Measurements from ENCODE around the gene ARMC6.
A peak's percentile ranks its signal among the peaks of the same experiment; 100 is the strongest.

The ARMC6 gene

GRCh38 chr19:18995804-18996241 lies 37.6 kb upstream of the ARMC6 start:
- H3K27me3 ChIP-seq (ENCODE audit: insufficient read depth, low read length, poor library complexity): no peaks in the 10 kb centered on the region
- H3K79me2 ChIP-seq (ENCODE audit: insufficient read depth, low read length): no peaks in the 10 kb centered on the region
- peaks cover 92% of the 10 kb centered on the region for H3K36me3 ChIP-seq (ENCODE audit: insufficient read depth, low read length)
- ATAC-seq (ENCODE audit: insufficient read depth, low read depth) (peak; percentile 76), DNase-seq (peak; percentile 52)
- no peak overlapping the region for H3K9ac ChIP-seq (ENCODE audit: low read depth, low read length)
- no peak overlapping the region for H3K4me2 ChIP-seq (ENCODE audit: insufficient read depth, low read length)
- peaks cover 32% of the 10 kb centered on the region; the same call in 1 of the 2 replicates for H4K20me1 ChIP-seq (ENCODE audit: insufficient read depth, low read length)
- H3K9me3 ChIP-seq (ENCODE audit: insufficient read depth, low read length, severe bottlenecking): no peaks in the 10 kb centered on the region
- H3K27ac ChIP-seq (ENCODE audit: low read length): no peak overlapping the region
- no peak overlapping the region for H2AFZ ChIP-seq (ENCODE audit: low read depth, low read length)
- no peak overlapping the region for H3K4me3 ChIP-seq (ENCODE audit: low read depth in 1 of 2, low read length in 2 of 2)
- no peaks in the 10 kb centered on the region for H3K4me1 ChIP-seq (ENCODE audit: insufficient read depth, low read length)
- TF ChIP-seq CTCF (IDR thresholded peaks at IDR 0.05; ENCODE audit: borderline replicate concordance, extremely low read depth, low read length, poor library complexity, severe bottlenecking) (peak; percentile 59), EZH2 (IDR thresholded peaks at IDR 0.05; ENCODE audit: borderline replicate concordance, low read depth, low read length, severe bottlenecking) (no peak)

- Histone ChIP-seq H2AFZ (ENCODE audit: low read depth, low read length) (no peak overlapping the region), H3K4me2 (ENCODE audit: insufficient read depth, low read length) (no peak overlapping the region), H3K9me3 (ENCODE audit: insufficient read depth, low read length, severe bottlenecking) (no peaks in the 10 kb centered on the region), H4K20me1 (ENCODE audit: insufficient read depth, low read length) (peaks cover 28% of the 10 kb centered on the region; the same call in 1 of the 2 replicates), H3K4me1 (ENCODE audit: insufficient read depth, low read length) (no peaks in the 10 kb centered on the region), H3K9ac (ENCODE audit: low read depth, low read length) (no peak overlapping the region), H3K4me3 (ENCODE audit: low read depth in 1 of 2, low read length in 2 of 2) (no peak overlapping the region), H3K36me3 (ENCODE audit: insufficient read depth, low read length) (peaks cover 92% of the 10 kb centered on the region), H3K27me3 (ENCODE audit: insufficient read depth, low read length, poor library complexity) (no peaks in the 10 kb centered on the region), H3K27ac (ENCODE audit: low read length) (no peak overlapping the region), H3K79me2 (ENCODE audit: insufficient read depth, low read length) (no peaks in the 10 kb centered on the region)
- DNase-seq: no peak
- no peak for ATAC-seq (ENCODE audit: insufficient read depth, low read depth)
- no peak for TF ChIP-seq EZH2 (IDR thresholded peaks at IDR 0.05; ENCODE audit: borderline replicate concordance, low read depth, low read length, severe bottlenecking)
- TF ChIP-seq CTCF (IDR thresholded peaks at IDR 0.05; ENCODE audit: borderline replicate concordance, extremely low read depth, low read length, poor library complexity, severe bottlenecking): no peak
Observed at GRCh38 chr19:18996351-18996750, 37.1 kb upstream of the ARMC6 start.

DNA sequence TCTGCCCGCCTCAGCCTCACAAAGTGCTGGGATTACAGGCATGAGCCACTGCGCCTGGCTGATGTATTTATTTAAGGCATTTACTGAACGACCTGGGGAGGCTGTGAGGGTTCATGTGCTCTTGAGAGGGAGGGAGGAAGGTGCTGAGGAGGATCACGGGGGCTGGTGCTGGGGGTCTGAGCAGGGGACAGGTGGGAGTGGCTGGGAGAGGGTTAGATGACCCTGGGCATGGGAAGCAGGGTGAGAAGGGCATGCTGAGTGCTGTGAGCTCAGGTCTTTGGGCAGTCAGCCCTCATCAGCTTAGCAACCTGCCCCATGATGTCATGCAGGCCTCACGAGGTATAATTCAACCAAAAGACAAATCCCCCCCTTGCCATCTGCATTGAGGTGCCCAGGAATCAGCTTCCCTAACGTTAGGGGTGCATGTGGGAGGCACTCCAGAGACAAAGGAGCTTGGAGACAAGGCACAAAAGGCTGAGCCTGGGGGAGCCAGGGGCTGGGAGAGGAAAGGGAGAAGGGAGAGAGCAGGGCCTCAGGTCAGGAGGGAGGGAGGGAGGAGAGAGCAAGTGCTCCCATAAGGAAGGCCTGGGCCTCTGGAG lies 36.5 kb upstream of the ARMC6 start:
- peaks cover 92% of the 10 kb centered on the region for H3K36me3 ChIP-seq (ENCODE audit: insufficient read depth, low read length)
- H3K27ac ChIP-seq (ENCODE audit: low read length): no peak overlapping the region
- H3K9ac ChIP-seq (ENCODE audit: low read depth, low read length): no peak overlapping the region
- no peak overlapping the region for H3K4me3 ChIP-seq (ENCODE audit: low read depth in 1 of 2, low read length in 2 of 2)
- H3K4me2 ChIP-seq (ENCODE audit: insufficient read depth, low read length): no peak overlapping the region
- TF ChIP-seq EZH2 (IDR thresholded peaks at IDR 0.05; ENCODE audit: borderline replicate concordance, low read depth, low read length, severe bottlenecking) (no peak), CTCF (IDR thresholded peaks at IDR 0.05; ENCODE audit: borderline replicate concordance, extremely low read depth, low read length, poor library complexity, severe bottlenecking) (no peak)
- H3K27me3 ChIP-seq (ENCODE audit: insufficient read depth, low read length, poor library complexity): no peaks in the 10 kb centered on the region
- ATAC-seq (ENCODE audit: insufficient read depth, low read depth): no peak
- peaks cover 24% of the 10 kb centered on the region; the same call in 1 of the 2 replicates for H4K20me1 ChIP-seq (ENCODE audit: insufficient read depth, low read length)
- H3K9me3 ChIP-seq (ENCODE audit: insufficient read depth, low read length, severe bottlenecking): no peaks in the 10 kb centered on the region
- H2AFZ ChIP-seq (ENCODE audit: low read depth, low read length): no peak overlapping the region
- no peak for DNase-seq
- no peaks in the 10 kb centered on the region for H3K4me1 ChIP-seq (ENCODE audit: insufficient read depth, low read length)
- no peaks in the 10 kb centered on the region for H3K79me2 ChIP-seq (ENCODE audit: insufficient read depth, low read length)

Measured in DND-41 (cell line).